ENCODE measurements around the gene NEK11.

The NEK11 gene

DNA sequence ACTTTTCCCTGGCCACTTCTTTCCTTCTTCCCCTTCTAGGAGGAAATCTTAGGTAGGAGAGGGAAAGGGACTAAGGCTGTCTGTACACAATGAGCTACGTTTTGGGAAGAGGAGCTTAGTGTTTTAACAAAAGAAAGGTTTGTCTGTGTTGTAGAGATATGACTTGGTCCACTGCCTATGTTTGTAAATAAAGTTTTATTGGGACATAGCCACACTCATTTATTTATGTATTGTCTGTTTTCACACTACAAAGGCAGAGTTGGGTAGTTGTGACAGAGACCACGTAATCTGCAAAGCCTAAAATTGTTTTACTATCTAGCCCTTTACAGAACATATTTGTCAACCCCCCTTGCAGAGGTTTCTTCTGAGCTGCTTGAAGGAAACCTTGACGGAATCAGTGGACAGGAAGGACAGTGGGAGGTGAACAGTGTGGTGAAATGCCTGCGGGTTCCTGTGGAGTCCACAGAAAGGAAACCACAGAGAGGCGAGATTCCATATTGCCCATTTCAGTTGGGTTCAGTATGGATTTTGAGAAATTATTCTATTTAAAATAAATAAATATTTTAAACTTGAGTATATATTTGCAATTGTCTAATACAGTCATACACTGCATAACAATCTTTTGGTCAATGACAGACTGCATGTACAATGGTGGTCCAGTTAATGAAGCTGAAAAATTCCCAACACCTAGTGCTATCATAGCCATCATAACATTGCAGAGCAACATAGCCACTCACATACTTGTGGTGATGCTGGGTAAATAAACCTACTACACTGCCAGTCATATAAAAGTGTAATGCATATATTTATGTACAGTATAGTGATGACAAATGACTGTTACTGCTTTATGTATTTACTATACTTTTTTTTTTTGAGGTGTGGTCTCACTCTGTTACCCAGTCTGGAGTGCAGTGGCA, 197.0 kb downstream of the NEK11 start:
- no peak overlapping the region for H3K27ac ChIP-seq (ENCODE audit: low read depth, low read length, poor library complexity, severe bottlenecking)
- H3F3A ChIP-seq (ENCODE audit: insufficient read depth, low read length), result no peaks in the 10 kb centered on the region
- H3K4me1 ChIP-seq (ENCODE audit: insufficient read depth, low read length, severe bottlenecking), result no peaks in the 10 kb centered on the region
- H3K79me2 ChIP-seq (ENCODE audit: insufficient read depth, low read length), result no peaks in the 10 kb centered on the region
- H4K20me1 ChIP-seq (ENCODE audit: insufficient read depth, low read length), result no peaks in the 10 kb centered on the region
- H3K27me3 ChIP-seq (ENCODE audit: insufficient read depth, low read length), result no peaks in the 10 kb centered on the region
- TF ChIP-seq EZH2 (IDR thresholded peaks at IDR 0.05; ENCODE audit: borderline replicate concordance, low read length) (no peak), CTCF (IDR thresholded peaks at IDR 0.05; ENCODE audit: low read length) (no peak)
- H2AFZ ChIP-seq (ENCODE audit: low read length), result no peak overlapping the region
- no peak overlapping the region for H3K9ac ChIP-seq (ENCODE audit: low read length)
- H3K4me2 ChIP-seq (ENCODE audit: low read length), result no peak overlapping the region
- no peaks in the 10 kb centered on the region for H3K36me3 ChIP-seq (ENCODE audit: insufficient read depth, low read length)
- no peaks in the 10 kb centered on the region for H3K9me2 ChIP-seq (ENCODE audit: low read depth, low read length)
- H3K9me3 ChIP-seq (ENCODE audit: low read length), result no peaks in the 10 kb centered on the region
- no peak overlapping the region for H3K4me3 ChIP-seq (ENCODE audit: low read depth, low read length, poor library complexity, severe bottlenecking)

GRCh38 chr3:131224886-131225550, 198.3 kb downstream of the NEK11 start:
- Histone ChIP-seq H3K4me1 (ENCODE audit: insufficient read depth, low read length, severe bottlenecking) (no peaks in the 10 kb centered on the region), H3K36me3 (ENCODE audit: insufficient read depth, low read length) (no peaks in the 10 kb centered on the region), H3K79me2 (ENCODE audit: insufficient read depth, low read length) (no peaks in the 10 kb centered on the region), H3K27ac (ENCODE audit: low read depth, low read length, poor library complexity, severe bottlenecking) (no peak overlapping the region), H3K4me3 (ENCODE audit: low read depth, low read length, poor library complexity, severe bottlenecking) (no peak overlapping the region), H3K9me2 (ENCODE audit: low read depth, low read length) (no peaks in the 10 kb centered on the region), H3K9me3 (ENCODE audit: low read length) (no peaks in the 10 kb centered on the region), H4K20me1 (ENCODE audit: insufficient read depth, low read length) (no peaks in the 10 kb centered on the region), H3K4me2 (ENCODE audit: low read length) (no peak overlapping the region), H3K9ac (ENCODE audit: low read length) (no peak overlapping the region), H2AFZ (ENCODE audit: low read length) (no peak overlapping the region), H3F3A (ENCODE audit: insufficient read depth, low read length) (no peaks in the 10 kb centered on the region), H3K27me3 (ENCODE audit: insufficient read depth, low read length) (no peaks in the 10 kb centered on the region)
- TF ChIP-seq CTCF (IDR thresholded peaks at IDR 0.05; ENCODE audit: low read length), result no peak
- TF ChIP-seq EZH2 (IDR thresholded peaks at IDR 0.05; ENCODE audit: borderline replicate concordance, low read length), result no peak

DNA sequence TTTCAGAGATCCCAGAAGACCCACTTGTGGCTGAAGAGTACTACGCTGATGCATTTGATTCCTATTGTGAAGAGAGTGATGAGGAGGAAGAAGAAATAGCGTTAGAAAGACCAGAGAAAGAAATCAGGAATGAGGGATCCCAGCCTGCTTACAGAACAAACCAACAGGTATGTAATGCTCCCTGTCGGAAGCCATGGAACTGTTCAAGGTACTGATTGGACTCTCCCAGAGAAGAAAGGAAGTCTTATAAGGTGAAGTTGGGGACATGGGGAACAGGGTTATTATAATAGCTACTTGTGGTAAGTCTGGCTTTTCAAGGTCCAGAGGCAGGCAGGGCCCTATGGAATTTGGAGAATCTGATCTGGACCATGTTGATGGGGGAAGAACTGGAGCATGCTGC, 201.8 kb downstream of the NEK11 start:
- Histone ChIP-seq H2AFZ (ENCODE audit: low read length) (no peak overlapping the region), H3K79me2 (ENCODE audit: insufficient read depth, low read length) (no peaks in the 10 kb centered on the region), H3K4me2 (ENCODE audit: low read length) (no peak overlapping the region), H3K9me3 (ENCODE audit: low read length) (no peaks in the 10 kb centered on the region), H3K27ac (ENCODE audit: low read depth, low read length, poor library complexity, severe bottlenecking) (no peak overlapping the region), H4K20me1 (ENCODE audit: insufficient read depth, low read length) (no peaks in the 10 kb centered on the region), H3K4me3 (ENCODE audit: low read depth, low read length, poor library complexity, severe bottlenecking) (no peak overlapping the region), H3K9ac (ENCODE audit: low read length) (no peak overlapping the region), H3K36me3 (ENCODE audit: insufficient read depth, low read length) (no peaks in the 10 kb centered on the region), H3K4me1 (ENCODE audit: insufficient read depth, low read length, severe bottlenecking) (no peaks in the 10 kb centered on the region), H3F3A (ENCODE audit: insufficient read depth, low read length) (no peaks in the 10 kb centered on the region), H3K27me3 (ENCODE audit: insufficient read depth, low read length) (no peaks in the 10 kb centered on the region), H3K9me2 (ENCODE audit: low read depth, low read length) (no peaks in the 10 kb centered on the region)
- TF ChIP-seq CTCF (IDR thresholded peaks at IDR 0.05; ENCODE audit: low read length), result no peak

Measured in OCI-LY1 (cell line).